A673 (cell line): ENCODE measurements around the gene P4HA2.

Source experiments
- EZH2 ChIP-seq: fragments of 200-600 bp; sonication (generic); IDR thresholded peaks from 2 replicates; pipeline ENCODE4 v1.6.1; 2017; ENCODE audit warnings: borderline replicate concordance, low read depth, mild to moderate bottlenecking, mixed read lengths, antibody characterized with exemption, low read length; ENCODE audit not compliant: poor library complexity, severe bottlenecking
- TF ChIP-seq, protein P1 (sequence below): fragments of 300-800, 200-600 bp; sonication (generic); conservative IDR thresholded peaks from 2 replicates; pipeline ENCODE4 v1.5.1; 2017; ENCODE audit warnings: low read depth, mild to moderate bottlenecking, antibody characterized with exemption, low read length, moderate library complexity, mixed read lengths

GRCh38 chr5:132176987-132177386 is 50.7 kb downstream of the P4HA2 start:
- TF ChIP-seq, protein P1, sequence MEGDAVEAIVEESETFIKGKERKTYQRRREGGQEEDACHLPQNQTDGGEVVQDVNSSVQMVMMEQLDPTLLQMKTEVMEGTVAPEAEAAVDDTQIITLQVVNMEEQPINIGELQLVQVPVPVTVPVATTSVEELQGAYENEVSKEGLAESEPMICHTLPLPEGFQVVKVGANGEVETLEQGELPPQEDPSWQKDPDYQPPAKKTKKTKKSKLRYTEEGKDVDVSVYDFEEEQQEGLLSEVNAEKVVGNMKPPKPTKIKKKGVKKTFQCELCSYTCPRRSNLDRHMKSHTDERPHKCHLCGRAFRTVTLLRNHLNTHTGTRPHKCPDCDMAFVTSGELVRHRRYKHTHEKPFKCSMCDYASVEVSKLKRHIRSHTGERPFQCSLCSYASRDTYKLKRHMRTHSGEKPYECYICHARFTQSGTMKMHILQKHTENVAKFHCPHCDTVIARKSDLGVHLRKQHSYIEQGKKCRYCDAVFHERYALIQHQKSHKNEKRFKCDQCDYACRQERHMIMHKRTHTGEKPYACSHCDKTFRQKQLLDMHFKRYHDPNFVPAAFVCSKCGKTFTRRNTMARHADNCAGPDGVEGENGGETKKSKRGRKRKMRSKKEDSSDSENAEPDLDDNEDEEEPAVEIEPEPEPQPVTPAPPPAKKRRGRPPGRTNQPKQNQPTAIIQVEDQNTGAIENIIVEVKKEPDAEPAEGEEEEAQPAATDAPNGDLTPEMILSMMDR = peak; percentile 37
- no peak for TF ChIP-seq EZH2
